ENCODE measurements around the gene LHX3. TPM values are rescaled to one million over a fixed set of nuclear protein-coding genes. Genes with fewer than 3 reads are reported as not detected.

LHX3 gene
- total RNA-seq, 2 experiments from 2014 or later: 0.11 to 0.16 TPM

GRCh38 chr9:136190237-136190601, 14.7 kb downstream of the LHX3 start:
- ATAC-seq (ENCODE audit: poor library complexity): no peak
- no peak overlapping the region for H3K4me3 ChIP-seq (ENCODE audit: low read length)
- no peak for TF ChIP-seq CTCF (IDR thresholded peaks at IDR 0.05)
- H3K27ac ChIP-seq (ENCODE audit: low read depth in 1 of 2, low read length in 2 of 2): no peak overlapping the region
- peaks cover 0 to 19% of the 10 kb centered on the region in 2 experiments for H3K9me3 ChIP-seq (ENCODE audit: control insufficient read depth in 1 of 2, insufficient read depth in 1 of 2, low read length in 2 of 2)
- Mint-ChIP-seq H3K4me1 (ENCODE audit: low read depth) (no peaks in the 10 kb centered on the region), H3K4me3 (no peak overlapping the region), H3K36me3 (ENCODE audit: low read depth) (no peaks in the 10 kb centered on the region), H3K27me3 (peaks cover 60% of the 10 kb centered on the region), H3K27ac (no peak overlapping the region), H3K9me3 (no peaks in the 10 kb centered on the region)
- ChIA-PET CTCF (no interaction called here), POLR2A (no interaction called here)
- no peak for DNase-seq
- H3K4me1 ChIP-seq (ENCODE audit: insufficient read depth, low read length): no peaks in the 10 kb centered on the region
- no peaks in the 10 kb centered on the region for H3K36me3 ChIP-seq (ENCODE audit: insufficient read depth, low read length)
- intact Hi-C loops (cut with DNase I, micrococcal nuclease): no loop called here
- peaks cover 40 to 50% of the 10 kb centered on the region in 2 experiments for H3K27me3 ChIP-seq (ENCODE audit: control insufficient read depth in 1 of 2, insufficient read depth in 2 of 2, low read length in 2 of 2)

GRCh38 chr9:136189394-136190236, 15.3 kb downstream of the LHX3 start:
- H3K9me3 ChIP-seq (ENCODE audit: control insufficient read depth in 1 of 2, insufficient read depth in 1 of 2, low read length in 2 of 2): peaks cover 0 to 19% of the 10 kb centered on the region in 2 experiments
- H3K27me3 Mint-ChIP-seq: peaks cover 61% of the 10 kb centered on the region
- no peak for TF ChIP-seq CTCF (IDR thresholded peaks at IDR 0.05)
- no peaks in the 10 kb centered on the region for H3K4me1 Mint-ChIP-seq (ENCODE audit: low read depth)
- H3K27ac Mint-ChIP-seq: no peak overlapping the region
- H3K36me3 Mint-ChIP-seq (ENCODE audit: low read depth): no peaks in the 10 kb centered on the region
- no peak overlapping the region for H3K4me3 ChIP-seq (ENCODE audit: low read length)
- DNase-seq (no peak), ATAC-seq (ENCODE audit: poor library complexity) (no peak)
- H3K4me1 ChIP-seq (ENCODE audit: insufficient read depth, low read length): no peaks in the 10 kb centered on the region
- peaks cover 35 to 44% of the 10 kb centered on the region in 2 experiments for H3K27me3 ChIP-seq (ENCODE audit: control insufficient read depth in 1 of 2, insufficient read depth in 2 of 2, low read length in 2 of 2)
- H3K36me3 ChIP-seq (ENCODE audit: insufficient read depth, low read length): no peaks in the 10 kb centered on the region
- intact Hi-C loops (cut with DNase I, micrococcal nuclease): no loop called here
- POLR2A ChIA-PET: no interaction called here
- no peak overlapping the region for H3K4me3 Mint-ChIP-seq
- no peaks in the 10 kb centered on the region for H3K9me3 Mint-ChIP-seq
- H3K27ac ChIP-seq (ENCODE audit: low read depth in 1 of 2, low read length in 2 of 2): no peak overlapping the region
- CTCF ChIA-PET: no interaction called here

DNA sequence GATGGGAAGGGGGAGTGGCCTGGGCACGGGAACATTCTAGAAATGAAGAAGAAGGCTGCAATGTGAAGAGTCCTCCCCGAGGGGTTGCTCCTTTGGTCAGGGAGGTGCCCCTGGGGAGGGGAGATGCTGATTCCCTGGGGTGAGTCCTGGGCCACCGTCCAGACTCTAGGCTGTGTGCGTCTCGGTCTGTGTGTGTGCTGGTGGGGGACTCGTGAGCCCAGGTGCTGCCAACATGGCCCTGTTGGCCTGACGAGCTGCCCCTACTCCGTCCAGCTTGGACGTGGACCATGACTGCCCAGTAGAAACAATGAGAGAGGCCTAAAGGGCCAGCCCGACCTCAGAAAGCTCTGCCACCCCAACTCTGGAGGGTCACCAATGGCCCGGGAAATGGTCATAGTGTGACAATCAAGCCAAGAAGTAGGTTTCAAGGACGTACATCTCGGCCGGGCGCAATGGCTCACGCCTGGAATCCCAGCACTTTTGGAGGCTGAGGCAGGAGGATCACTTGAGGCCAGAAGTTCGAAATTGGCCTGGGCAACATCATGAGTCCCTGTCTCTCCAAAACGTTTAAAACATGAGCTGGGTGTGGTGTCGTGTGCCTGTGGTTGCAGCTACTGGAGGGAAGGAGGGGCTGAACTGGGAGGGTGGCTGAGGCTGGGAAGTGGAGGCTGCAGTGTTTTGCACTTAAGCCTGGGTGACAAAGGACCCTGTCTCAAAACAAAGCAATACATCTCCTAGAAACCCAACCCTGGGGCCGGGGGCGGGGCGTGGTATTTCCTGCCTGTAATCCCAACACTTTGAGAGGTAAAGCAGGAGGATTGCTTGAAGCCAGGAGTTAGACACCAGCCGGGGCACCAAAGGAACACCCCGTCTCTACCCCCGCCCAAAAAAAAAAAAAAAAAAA, 17.0 kb downstream of the LHX3 start:
- ChIA-PET CTCF (no interaction called here), POLR2A (no interaction called here)
- H3K27me3 ChIP-seq (ENCODE audit: control insufficient read depth in 1 of 2, insufficient read depth in 2 of 2, low read length in 2 of 2): peaks cover 35 to 38% of the 10 kb centered on the region in 2 experiments

More for the DNA sequence above, 17.0 kb downstream of the LHX3 start:
- DNase-seq (no peak), ATAC-seq (ENCODE audit: poor library complexity) (no peak)
- no peak overlapping the region for H3K4me3 Mint-ChIP-seq
- Histone ChIP-seq H3K4me3 (ENCODE audit: low read length) (no peak overlapping the region), H3K36me3 (ENCODE audit: insufficient read depth, low read length) (no peaks in the 10 kb centered on the region), H3K27ac (ENCODE audit: low read depth in 1 of 2, low read length in 2 of 2) (no peak overlapping the region), H3K9me3 (ENCODE audit: control insufficient read depth in 1 of 2, insufficient read depth in 1 of 2, low read length in 2 of 2) (peaks cover 0 to 23% of the 10 kb centered on the region in 2 experiments), H3K4me1 (ENCODE audit: insufficient read depth, low read length) (no peaks in the 10 kb centered on the region)
- intact Hi-C loops (cut with DNase I, micrococcal nuclease): no loop called here
- no peaks in the 10 kb centered on the region for H3K4me1 Mint-ChIP-seq (ENCODE audit: low read depth)
- no peaks in the 10 kb centered on the region for H3K36me3 Mint-ChIP-seq (ENCODE audit: low read depth)
- TF ChIP-seq CTCF (IDR thresholded peaks at IDR 0.05): no peak
- H3K27me3 Mint-ChIP-seq: peaks cover 59% of the 10 kb centered on the region
- no peaks in the 10 kb centered on the region for H3K9me3 Mint-ChIP-seq
- no peak overlapping the region for H3K27ac Mint-ChIP-seq
